ENCODE measurements around the gene NFE2L2. TPM values are rescaled to one million over a fixed set of nuclear protein-coding genes. Genes with fewer than 3 reads are reported as not detected.

NFE2L2 gene
- total RNA-seq, 1 donor from 2014 or later = 105 TPM

DNA sequence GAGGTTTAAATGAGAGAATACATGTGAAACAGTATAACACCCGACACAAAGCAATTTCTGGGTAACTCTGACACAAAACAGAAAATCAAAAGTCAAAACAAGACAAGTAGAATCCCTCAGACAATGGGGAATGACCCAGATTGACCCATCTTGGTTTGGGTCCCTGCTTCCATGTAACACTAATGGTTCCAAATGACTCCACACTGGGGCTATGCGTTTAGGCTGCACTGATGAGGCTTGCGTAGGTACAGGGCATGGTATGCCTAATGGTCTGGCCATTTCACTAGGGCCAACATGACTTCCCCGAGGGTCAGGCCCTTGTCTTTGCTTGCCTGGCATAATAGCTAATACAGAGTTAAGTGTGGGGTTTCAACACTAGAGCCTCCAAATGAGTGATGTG is 27.2 kb upstream of the NFE2L2 start:
- H3K4me1 ChIP-seq = peaks cover 5% of the 10 kb centered on the region
- H3K9me3 ChIP-seq = no peaks in the 10 kb centered on the region
- no peak overlapping the region for H3K4me3 ChIP-seq
- TF ChIP-seq, protein P1, sequence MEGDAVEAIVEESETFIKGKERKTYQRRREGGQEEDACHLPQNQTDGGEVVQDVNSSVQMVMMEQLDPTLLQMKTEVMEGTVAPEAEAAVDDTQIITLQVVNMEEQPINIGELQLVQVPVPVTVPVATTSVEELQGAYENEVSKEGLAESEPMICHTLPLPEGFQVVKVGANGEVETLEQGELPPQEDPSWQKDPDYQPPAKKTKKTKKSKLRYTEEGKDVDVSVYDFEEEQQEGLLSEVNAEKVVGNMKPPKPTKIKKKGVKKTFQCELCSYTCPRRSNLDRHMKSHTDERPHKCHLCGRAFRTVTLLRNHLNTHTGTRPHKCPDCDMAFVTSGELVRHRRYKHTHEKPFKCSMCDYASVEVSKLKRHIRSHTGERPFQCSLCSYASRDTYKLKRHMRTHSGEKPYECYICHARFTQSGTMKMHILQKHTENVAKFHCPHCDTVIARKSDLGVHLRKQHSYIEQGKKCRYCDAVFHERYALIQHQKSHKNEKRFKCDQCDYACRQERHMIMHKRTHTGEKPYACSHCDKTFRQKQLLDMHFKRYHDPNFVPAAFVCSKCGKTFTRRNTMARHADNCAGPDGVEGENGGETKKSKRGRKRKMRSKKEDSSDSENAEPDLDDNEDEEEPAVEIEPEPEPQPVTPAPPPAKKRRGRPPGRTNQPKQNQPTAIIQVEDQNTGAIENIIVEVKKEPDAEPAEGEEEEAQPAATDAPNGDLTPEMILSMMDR (IDR thresholded peaks at IDR 0.05) = no peak
- ATAC-seq (no peak), DNase-seq (no peak)
- peaks cover 5% of the 10 kb centered on the region for H3K36me3 ChIP-seq
- no peaks in the 10 kb centered on the region for H3K27me3 ChIP-seq (ENCODE audit: low read depth)
- intact Hi-C loops (cut with DNase I) = no loop called here
- no peak overlapping the region for H3K27ac ChIP-seq

DNA sequence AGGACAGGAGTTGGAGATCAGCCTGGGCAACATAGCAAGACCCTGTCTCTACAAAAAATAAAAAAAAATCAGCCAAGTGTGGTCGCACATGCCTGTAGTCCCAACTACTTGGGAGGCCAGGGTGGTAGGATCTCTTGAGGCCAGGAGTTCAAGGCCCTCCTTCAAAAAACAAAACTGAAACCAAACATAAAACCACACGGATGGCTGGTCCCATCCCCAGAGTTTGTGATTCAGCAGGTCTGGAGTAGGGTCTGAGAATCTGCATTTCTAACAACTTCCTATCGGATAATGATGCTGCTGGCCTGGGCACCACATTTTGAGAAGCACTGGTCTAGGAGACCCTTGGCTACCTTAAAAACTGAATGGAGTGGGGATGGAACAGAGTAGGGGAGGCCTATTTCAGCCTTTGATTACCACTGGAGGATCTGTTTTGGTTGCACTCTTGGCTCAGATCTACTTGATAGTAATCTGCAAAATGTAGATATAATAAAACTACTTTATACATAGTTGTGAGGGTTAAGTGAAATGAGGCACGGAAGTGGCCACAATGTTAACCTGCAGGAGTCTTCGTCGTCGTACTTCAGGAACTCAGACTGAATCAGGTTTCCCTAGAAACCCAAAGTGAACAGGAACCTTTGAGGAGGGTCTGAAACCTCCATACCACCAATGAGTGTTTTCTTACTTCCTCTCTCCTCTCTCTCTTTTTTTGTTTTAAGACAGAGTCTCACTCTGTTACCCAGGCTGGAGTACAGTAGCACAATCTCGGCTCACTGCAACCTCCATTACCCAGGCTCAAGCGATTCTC is 25.5 kb upstream of the NFE2L2 start:
- Histone ChIP-seq H3K27ac (no peak overlapping the region), H3K4me3 (no peak overlapping the region), H3K4me1 (no peaks in the 10 kb centered on the region), H3K36me3 (peaks cover 6% of the 10 kb centered on the region), H3K9me3 (no peaks in the 10 kb centered on the region), H3K27me3 (ENCODE audit: low read depth) (no peaks in the 10 kb centered on the region)
- DNase-seq (no peak), ATAC-seq (no peak)
- intact Hi-C loops (cut with DNase I) = no loop called here
- TF ChIP-seq, protein P1 (IDR thresholded peaks at IDR 0.05) = no peak

DNA sequence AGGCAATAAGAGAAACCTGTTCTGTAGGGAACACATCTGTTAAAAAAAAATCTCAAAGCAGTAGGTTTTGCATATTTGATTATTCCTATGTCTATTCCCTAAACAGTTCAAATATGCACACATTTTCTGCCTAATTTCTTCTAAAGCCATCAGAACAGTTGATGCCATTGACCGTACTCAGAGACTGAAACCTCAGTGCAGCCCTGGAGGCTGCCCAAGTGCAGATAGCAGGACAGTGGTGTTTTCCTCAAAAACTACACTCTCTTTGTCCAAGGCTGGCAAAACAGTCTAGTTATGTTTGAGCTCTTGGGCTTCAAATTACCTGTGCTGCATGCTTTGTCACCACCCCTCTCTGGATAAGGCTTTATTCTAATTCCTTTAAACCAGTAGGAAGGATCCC is 23.3 kb upstream of the NFE2L2 start:
- no peaks in the 10 kb centered on the region for H3K9me3 ChIP-seq
- peaks cover 6% of the 10 kb centered on the region for H3K36me3 ChIP-seq
- no peak for ATAC-seq
- DNase-seq = no peak
- no peaks in the 10 kb centered on the region for H3K27me3 ChIP-seq (ENCODE audit: low read depth)
- H3K4me3 ChIP-seq = no peak overlapping the region
- TF ChIP-seq, protein P1 (IDR thresholded peaks at IDR 0.05) = no peak
- H3K27ac ChIP-seq = no peak overlapping the region
- intact Hi-C loops (cut with DNase I) = no loop called here
- no peaks in the 10 kb centered on the region for H3K4me1 ChIP-seq

DNA sequence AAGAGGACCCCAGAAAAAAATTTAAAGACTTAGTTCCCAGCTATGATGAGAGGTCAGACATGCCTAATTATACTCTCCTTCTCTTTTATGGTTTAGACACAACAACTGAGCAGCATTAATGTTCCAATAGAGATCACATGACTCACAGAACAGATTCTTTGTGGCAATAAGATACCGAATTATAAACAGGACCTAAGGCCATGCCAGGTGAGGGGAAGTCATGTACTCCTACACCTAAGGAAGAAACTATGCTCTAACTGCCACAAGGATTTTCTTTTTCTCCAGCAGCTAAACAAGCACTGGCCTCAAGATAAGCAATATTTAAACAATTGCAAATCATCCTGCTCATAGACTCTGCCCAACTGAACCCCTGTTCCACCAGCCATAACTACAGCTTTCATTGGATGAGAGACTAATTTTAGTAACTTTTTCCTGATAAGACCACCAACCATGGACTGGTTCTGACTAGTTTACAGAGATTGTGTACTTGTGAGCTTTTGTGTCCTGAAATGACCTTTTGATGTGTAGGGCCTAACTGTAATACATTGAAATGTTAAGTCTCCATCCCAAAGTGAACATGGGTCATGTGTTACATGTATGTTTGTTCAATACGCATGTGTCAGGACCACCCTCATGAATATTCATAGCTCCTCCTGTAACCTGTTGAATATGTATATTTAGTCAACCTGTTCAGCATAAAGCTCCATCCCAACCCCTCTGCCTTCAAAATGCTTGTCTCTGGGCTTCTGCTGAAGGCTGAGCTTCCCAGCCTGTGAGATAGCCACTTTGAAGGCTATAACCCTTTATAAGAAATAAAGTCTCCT is 21.6 kb upstream of the NFE2L2 start:
- DNase-seq = no peak
- TF ChIP-seq, protein P1 (IDR thresholded peaks at IDR 0.05) = no peak
- H3K4me1 ChIP-seq = no peaks in the 10 kb centered on the region

DNA sequence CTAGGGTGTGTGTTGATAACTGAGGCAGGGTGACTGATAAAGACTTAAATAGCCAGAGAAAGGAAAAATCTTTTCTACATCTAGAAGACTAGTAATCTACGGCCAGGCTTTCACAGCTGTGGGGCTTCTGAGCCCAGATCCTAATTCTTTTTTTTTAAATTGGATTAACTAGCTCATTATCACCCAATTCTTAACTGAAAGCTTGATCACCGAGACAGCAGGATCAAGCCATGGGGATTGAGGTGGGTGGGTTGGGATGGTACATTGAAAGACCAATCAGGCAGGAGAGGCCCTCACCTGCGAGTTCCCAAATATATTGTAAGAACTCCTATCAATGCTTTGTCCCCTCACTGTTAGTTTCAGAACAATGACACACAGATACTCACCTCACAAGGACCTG is 20.0 kb upstream of the NFE2L2 start:
- Histone ChIP-seq H3K4me1 (no peaks in the 10 kb centered on the region), H3K27me3 (ENCODE audit: low read depth) (no peaks in the 10 kb centered on the region), H3K36me3 (peaks cover 6% of the 10 kb centered on the region), H3K9me3 (no peaks in the 10 kb centered on the region), H3K27ac (no peak overlapping the region), H3K4me3 (no peak overlapping the region)
- DNase-seq (no peak), ATAC-seq (no peak)
- TF ChIP-seq, protein P1 (IDR thresholded peaks at IDR 0.05) = no peak
- intact Hi-C loops (cut with DNase I) = no loop called here

More for the DNA sequence above, 21.6 kb upstream of the NFE2L2 start:
- H3K9me3 ChIP-seq = no peaks in the 10 kb centered on the region
- ATAC-seq = no peak
- no peak overlapping the region for H3K4me3 ChIP-seq
- H3K27ac ChIP-seq = no peak overlapping the region
- H3K36me3 ChIP-seq = peaks cover 6% of the 10 kb centered on the region
- intact Hi-C loops (cut with DNase I) = no loop called here
- H3K27me3 ChIP-seq (ENCODE audit: low read depth) = no peaks in the 10 kb centered on the region
